PFSK-1 (cell line): Measurements from ENCODE around the gene NUP98.

Experiments used
- FOXP2 ChIP-seq: optimal IDR thresholded peaks from 2 replicates; pipeline ENCODE3; 2011; ENCODE audit warnings: borderline replicate concordance, control low read depth, inconsistent platforms; ENCODE audit not compliant: insufficient read depth; ENCODE audit errors: extremely low read length, extremely low read depth
- POLR2AphosphoS5 ChIP-seq: IDR thresholded peaks from 2 replicates; pipeline ENCODE4 v1.6.1; 2012; ENCODE audit warnings: low read depth, mild to moderate bottlenecking, control low read depth, low read length, moderate library complexity
- REST ChIP-seq, 2 experiments: IDR thresholded peaks; 2 replicates each; pipeline versions ENCODE4 v1.6.1 to v1.8.0; 2011 to 2012; ENCODE audit warnings: low read depth in 2 of 2, low read length in 2 of 2, control low read depth in 1 of 2, inconsistent platforms in 1 of 2, mild to moderate bottlenecking in 1 of 2, moderate library complexity in 1 of 2; ENCODE audit not compliant: insufficient read depth in 1 of 2
- SIN3A ChIP-seq: IDR thresholded peaks from 2 replicates; pipeline ENCODE4 v1.6.1; 2012; ENCODE audit warnings: mild to moderate bottlenecking, low read length, moderate library complexity, borderline replicate concordance; ENCODE audit not compliant: insufficient read depth
- TAF1 ChIP-seq: IDR thresholded peaks from 2 replicates; pipeline ENCODE4 v1.6.1; 2012; ENCODE audit warnings: low read length, control low read depth, borderline replicate concordance; ENCODE audit not compliant: insufficient read depth

The NUP98 gene

DNA sequence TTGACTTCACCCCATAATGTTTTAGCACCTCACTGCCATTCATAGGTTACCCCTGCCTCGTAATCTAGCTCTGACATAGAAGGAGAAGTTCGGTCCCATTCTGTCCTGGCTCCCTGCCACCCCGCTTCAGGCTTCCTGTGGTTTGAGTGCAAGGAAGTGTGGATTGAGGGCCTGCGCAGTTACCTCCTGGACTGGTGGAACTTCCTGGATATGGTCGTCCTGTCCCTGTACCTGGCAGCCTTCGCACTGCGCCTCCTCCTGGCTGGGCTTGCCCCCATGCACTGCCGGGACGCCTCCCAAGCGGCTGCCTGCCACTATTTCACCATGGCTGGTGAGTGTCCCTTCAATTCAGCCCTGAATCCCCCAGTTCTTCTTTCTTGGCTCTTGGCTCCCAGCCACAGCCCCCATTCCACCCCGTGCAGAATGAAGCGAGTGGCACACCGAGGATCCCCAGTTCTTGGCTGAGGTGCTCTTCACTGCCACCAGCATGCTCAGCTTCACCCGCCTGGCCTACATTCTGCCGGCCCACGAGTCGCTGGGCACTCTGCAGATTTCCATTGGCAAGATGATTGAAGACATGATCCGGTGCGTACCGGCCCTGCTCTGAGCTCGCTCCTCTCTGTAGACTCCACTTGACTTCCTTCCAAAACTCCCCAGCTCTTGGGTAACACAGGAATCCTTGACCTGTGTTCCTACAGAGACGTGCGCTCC, 170.9 kb downstream of the NUP98 start:
- TF ChIP-seq SIN3A: no peak
- TF ChIP-seq TAF1: no peak
- TF ChIP-seq REST (IDR thresholded peaks at IDR 0.05; ENCODE audit: insufficient read depth in 1 of 2, low read depth in 2 of 2, low read length in 2 of 2): no peak
- no peak for TF ChIP-seq POLR2AphosphoS5
- no peak for TF ChIP-seq FOXP2
